GM12875 (cell line): Measurements from ENCODE around the gene SLC12A4.
A peak's percentile ranks its signal among the peaks of the same experiment; 100 is the strongest.
"Not testable (repeated sequence)": the region's sequence is repeated elsewhere in the genome, so short reads cannot be mapped to it uniquely, and the experiment has no call there.

ENCODE experiments used
- H3K4me3 ChIP-seq: one replicate; pipeline ENCODE4 v1.5.1; 2011; ENCODE audit warnings: low read depth, low read length, control low read depth
- TF ChIP-seq, protein P1 (sequence below): IDR thresholded peaks from 2 replicates; pipeline ENCODE4 v1.5.1; 2011; ENCODE audit warnings: low read depth, mild to moderate bottlenecking, control low read depth, inconsistent platforms, low read length, moderate library complexity, borderline replicate concordance; ENCODE audit not compliant: insufficient read depth

SLC12A4 gene

DNA sequence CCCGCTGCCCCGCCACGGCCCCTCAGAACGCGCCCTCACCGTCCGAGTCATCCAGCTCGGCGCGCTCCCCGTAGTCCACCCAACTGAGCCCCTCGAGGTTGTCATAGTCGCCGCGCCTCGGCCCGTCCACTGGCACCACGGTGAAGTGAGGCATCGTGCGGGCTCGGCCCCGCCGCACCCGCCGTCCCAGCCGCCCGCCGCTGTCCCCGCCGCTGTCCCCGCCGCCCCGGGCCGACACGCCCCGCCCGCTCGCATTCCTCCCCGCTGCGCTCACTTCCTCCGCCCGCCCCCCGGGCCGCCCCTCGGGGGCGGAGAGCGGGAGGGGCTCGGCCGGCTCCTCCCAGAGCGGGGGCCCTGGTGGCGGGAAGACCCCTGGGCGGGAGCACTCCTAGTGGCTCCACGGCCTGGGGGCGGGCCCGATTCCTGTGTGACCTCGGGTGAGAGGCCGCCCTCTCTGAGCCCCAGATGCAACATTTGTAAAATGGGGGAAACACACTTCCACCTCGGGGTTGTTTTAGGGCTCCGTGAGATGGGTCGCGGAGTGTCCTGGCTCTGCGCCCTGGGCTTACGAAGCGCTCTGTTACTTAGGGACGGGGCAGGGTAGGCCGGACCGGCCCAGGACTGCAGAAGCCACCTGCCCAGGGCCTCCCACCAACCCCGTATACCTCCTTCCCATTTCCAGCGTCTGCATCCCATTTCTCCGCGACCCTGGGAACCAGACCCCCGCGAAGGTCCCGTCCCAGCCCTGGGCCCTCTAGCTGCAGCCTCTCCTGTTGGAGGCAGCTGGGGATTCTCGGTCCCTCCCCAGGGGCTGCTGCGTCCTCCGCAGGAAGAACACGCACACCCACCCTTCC, at the start of gene SLC12A4:
SLC12A4 (minus strand) TSS at position 238 of the 854 bp plus-strand sequence; CDS start at position 154, 84 bp downstream.
- H3K4me3 ChIP-seq, result peak within 1 kb of the TSS; percentile 88
- TF ChIP-seq, protein P1, sequence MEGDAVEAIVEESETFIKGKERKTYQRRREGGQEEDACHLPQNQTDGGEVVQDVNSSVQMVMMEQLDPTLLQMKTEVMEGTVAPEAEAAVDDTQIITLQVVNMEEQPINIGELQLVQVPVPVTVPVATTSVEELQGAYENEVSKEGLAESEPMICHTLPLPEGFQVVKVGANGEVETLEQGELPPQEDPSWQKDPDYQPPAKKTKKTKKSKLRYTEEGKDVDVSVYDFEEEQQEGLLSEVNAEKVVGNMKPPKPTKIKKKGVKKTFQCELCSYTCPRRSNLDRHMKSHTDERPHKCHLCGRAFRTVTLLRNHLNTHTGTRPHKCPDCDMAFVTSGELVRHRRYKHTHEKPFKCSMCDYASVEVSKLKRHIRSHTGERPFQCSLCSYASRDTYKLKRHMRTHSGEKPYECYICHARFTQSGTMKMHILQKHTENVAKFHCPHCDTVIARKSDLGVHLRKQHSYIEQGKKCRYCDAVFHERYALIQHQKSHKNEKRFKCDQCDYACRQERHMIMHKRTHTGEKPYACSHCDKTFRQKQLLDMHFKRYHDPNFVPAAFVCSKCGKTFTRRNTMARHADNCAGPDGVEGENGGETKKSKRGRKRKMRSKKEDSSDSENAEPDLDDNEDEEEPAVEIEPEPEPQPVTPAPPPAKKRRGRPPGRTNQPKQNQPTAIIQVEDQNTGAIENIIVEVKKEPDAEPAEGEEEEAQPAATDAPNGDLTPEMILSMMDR, result no peak

DNA sequence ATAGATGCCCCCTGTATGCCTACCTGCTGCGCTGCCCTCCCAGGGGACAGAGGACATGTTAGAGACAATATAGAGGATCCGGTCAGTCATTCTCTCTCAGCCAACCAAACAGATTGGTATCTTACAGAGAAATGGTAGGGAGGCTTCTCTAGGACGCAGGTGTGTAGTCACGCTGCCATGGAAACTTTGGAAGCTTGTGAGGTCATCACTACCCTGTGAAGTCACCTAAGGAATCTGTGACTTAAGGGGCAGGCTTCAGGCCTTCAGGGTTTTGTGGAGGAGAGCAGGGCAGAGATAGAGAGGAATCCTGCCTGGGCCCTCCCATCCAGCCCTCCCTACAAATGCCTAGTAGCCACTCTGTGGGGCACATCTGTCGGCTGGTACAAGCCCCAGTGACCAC, 47.2 kb upstream of the SLC12A4 start, which contains the start of gene DPEP2NB:
DPEP2NB (minus strand) TSS at position 231 of the 400 bp plus-strand sequence; CDS start at position 90, 141 bp downstream.
- no peak within 1 kb of the TSS for H3K4me3 ChIP-seq
- TF ChIP-seq, protein P1, result no peak

DNA sequence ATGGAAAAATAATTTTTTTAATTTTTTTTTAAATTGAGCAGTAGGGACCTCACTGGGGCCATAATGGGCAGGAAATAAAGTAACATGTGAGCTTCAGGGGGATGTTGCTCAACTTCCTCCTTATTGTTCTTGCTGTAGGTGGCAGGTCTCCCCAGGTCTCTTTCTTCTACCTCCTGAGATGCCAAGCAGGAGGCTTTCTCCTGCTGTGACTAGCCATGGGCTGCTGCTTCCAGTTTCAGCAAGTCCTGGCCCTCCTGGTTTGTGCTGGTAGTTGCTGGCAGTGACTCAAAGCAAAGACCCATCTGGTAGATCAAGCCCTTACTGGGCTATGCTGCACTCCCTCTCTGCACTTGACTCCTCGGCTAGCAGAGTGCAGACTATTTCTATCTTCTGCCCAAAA, 45.0 kb upstream of the SLC12A4 start:
- no peak overlapping the region for H3K4me3 ChIP-seq
- TF ChIP-seq, protein P1, result no peak

DNA sequence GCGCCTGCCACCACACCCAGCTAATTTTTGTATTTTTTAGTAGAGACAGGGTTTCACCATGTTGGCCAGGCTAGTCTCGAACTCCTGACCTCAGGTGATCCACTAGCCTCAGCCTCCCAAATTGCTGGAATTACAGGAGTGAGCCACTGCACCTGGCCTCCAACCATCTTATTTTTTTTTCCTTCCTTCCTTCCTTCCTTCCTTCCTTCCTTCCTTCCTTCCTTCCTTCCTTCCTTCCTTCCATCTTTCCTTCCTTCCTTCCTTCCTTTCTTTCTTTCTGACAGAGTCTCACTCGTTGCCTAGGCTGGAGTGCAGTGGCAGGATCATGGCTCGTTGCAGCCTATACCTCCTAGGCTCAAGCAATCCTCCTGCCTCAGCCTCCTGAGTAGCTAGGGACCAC, 41.4 kb upstream of the SLC12A4 start:
- not testable (repeated sequence) for H3K4me3 ChIP-seq

DNA sequence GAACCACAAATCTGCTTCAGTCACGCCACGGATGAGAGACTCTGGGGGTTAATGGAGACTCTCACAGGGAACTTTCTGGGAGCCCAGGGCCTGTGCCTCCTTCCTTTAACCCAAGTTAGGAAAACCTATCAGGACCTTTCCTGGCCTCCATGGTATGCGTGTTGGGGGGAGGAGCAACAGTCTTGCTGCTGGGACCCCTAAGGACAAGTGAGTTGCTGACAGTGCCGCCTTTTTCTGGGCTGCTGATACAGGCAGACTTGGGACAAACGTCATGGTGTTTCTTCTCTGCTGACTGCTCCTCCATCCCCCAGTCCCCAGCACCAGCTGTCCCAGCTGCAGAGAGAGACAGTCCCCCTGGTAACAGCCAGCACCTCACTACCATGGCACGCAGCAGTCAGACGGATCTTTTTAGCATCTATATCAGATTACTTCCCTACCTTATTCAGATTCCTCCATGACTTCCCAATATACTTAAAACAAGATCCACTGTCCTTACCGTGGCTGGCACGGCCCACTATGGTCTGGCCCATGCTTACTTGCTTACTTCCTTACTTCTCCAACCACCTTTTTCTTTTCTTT, 40.8 kb upstream of the SLC12A4 start:
- TF ChIP-seq, protein P1, result no peak
- H3K4me3 ChIP-seq, result no peak overlapping the region

DNA sequence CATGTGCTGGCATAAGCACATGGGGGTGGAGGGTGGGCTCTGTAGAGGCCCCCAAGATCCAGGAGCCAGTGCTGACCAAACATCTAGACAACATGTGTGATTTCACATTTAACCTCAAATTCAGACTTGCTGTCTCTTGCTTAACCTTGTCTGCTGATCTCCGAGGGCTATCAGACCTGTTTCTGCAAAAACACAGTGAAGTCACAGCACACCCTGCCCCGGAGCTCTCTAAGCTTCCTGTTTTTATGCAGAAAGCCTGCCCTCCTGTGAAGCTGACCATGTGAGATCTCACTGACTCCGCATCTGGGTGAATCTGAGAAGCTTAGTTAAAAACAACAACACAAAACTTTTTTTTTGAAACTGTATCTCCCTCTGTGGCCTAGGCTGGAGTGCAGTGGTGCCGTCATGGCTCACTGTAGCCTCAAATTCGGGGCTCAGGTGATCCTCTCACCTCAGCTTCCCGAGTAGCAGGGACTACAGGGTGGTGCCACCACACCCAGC, 37.4 kb upstream of the SLC12A4 start:
- TF ChIP-seq, protein P1, result no peak
- H3K4me3 ChIP-seq, result no peak overlapping the region

DNA sequence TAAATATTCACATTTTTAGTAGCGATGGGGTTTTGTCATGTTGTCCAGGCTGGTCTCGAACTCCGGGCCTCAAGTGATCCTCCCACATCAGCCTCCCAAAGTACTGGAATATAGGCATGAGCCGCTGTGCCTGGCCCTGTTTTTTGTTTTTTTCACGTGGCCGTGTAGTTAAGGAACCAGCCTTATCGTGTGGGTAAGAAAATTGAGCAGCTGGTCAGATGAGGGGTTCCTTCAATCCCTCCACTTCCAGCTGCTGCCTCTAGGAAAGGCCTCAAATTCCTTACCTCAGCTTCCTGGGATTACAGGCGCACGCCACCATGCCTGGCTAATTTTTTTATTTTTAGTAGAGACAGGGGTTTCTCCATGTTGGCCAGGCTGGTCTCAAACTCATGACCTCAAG, 36.8 kb upstream of the SLC12A4 start:
- TF ChIP-seq, protein P1, result no peak
- H3K4me3 ChIP-seq, result no peak overlapping the region
